GM21515 (cell line): ENCODE measurements around the gene SEC14L2.
A peak's percentile ranks its signal among the peaks of the same experiment; 100 is the strongest.
"Not testable (repeated sequence)": the region's sequence is repeated elsewhere in the genome, so short reads cannot be mapped to it uniquely, and the experiment has no call there.

Experiments
- ATAC-seq: cut with Tn5 transposase; IDR thresholded peaks from one replicate; pipeline ENCODE4 v1.9.1; 2021; ENCODE audit not compliant: unreplicated experiment

Gene SEC14L2

DNA sequence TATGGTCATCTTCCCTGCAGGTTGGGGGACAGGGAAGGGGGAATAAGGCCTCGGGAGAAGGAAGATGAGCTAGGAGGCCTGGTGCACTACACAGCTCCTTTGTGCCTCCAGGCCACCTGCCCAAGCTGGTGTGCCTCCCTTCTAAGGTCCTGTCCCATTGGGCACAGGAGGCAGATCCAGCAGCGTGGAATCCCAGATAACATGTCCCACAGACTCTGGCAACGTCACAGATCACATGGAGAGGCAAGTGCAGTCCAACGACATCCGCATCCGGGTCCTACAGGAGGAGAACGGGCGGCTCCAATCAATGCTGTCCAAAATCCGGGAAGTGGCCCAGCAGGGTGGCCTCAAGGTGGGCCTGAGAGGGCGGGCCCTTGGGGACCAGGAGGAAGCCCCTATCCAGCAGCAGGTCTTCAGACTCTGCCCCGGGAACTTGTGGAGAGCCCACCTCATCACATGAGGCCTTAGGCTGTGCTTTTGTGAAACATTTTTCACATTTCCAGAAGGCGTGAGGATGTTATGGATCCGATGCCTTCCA is 21.4 kb upstream of the SEC14L2 start:
- ATAC-seq = no peak

DNA sequence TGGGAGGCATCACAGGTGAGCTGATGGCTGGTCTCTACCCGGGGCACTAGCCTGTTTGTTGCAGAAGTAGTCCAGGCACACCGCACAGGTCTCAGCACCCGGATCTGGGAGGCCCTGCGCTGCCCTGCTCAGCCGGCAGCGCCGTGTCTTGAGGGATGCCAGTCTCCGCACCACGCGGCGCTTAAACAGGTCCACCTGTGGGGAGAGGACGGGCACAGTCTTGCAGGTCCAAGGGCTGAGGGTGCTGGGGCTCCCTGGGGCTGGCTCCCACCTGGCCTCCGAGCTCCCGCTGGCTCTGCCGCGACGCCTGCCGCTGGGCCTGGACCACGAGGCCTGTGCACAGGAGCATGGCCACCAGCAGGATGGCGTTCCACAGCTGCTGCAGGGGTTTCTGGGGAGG is 16.8 kb upstream of the SEC14L2 start:
- no peak for ATAC-seq

DNA sequence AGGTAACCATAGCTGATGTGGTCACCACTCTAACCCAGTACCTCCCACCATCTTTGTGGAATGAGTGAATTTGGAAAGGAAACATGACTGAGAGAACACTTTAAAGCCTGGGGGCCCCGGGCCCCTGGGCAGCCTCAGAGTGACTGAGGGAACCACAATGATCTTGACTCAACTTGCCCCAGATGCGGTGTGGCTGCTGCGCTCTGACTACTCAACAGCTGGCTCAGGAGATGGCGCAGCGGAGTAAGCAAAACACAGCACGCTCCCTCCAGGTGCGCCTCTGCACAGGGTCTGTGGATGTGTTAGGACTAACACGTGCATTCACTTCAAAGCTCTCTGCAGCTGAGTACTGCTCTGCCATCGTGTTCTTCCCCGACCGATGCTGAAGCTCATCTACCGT is 15.6 kb upstream of the SEC14L2 start:
- no peak for ATAC-seq

DNA sequence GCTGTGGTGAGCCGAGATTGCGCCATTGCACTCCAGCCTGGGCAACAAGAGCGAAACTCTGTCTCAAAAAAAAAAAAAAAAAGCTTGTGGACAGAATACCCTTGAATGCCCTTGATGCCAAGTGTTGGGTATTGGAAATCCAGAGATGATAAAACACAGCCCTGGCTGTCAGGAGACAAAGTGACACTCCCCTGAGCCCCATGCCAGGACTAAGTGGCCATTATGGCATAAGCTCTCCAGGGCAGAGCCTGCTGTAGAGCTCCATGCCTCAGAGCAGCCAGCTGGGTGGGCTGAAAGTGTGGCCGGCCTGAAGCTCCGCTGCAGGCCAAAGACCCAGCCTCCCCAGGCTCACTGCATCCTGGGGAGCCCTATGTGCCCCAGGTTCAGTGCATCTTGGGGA is 14.5 kb upstream of the SEC14L2 start:
- no peak for ATAC-seq

DNA sequence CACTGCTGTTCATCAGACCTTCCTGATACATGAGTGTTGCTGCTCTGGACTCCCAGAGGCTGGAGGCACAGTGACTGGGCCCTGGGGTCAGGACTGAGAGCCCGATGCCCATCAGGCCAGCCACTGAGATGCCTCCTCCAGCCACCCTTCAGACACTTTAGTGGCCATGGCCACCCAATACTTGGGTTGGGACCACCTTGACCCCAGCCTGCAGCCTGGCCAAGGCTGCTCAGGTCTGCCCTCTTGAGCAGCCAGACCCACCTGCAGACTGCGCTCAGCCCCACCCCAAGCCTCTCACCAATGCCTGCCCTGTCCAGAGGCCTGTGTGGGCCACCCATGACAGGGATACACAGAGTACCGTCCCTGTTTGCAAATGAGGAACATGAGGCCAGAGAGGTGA is 13.8 kb upstream of the SEC14L2 start:
- ATAC-seq = no peak

DNA sequence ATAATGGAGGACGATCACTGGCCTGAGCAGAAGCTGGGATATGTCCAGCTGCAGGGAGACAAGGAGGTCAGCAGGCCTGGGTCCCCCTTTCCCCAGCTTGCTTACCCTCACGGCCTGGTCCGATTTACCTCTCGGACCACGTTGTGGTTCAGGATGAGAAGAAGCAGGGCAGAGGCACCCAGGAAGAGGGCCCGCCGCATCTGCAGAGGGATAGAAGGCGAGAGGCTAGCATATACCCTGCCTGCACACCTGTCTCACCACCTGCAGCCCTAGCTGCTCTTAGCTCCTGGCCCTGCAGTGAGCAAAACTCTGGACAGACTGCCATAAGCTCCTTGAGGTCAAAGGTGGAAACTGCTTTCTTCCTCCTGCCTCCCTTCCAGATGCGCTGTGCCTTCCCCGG is 10.9 kb upstream of the SEC14L2 start:
- ATAC-seq = no peak

DNA sequence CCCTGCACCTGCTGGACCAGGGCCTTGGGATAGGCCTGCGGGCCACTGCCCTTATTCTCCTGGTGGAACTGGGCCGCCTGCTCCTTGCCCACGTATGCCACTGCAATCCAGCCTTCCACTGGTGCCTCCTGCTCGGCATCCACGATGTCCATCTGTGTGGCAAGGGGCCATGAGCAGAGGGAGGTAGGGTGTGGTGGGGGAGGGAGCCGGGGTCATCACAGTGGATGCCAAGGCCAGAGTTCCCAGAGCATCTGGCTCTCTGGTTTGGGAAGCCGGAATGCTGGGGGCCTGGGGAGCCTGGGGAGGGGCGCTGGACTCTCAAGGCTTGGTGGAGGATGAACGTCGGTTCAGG is 10.2 kb upstream of the SEC14L2 start:
- peak; percentile 8 for ATAC-seq

DNA sequence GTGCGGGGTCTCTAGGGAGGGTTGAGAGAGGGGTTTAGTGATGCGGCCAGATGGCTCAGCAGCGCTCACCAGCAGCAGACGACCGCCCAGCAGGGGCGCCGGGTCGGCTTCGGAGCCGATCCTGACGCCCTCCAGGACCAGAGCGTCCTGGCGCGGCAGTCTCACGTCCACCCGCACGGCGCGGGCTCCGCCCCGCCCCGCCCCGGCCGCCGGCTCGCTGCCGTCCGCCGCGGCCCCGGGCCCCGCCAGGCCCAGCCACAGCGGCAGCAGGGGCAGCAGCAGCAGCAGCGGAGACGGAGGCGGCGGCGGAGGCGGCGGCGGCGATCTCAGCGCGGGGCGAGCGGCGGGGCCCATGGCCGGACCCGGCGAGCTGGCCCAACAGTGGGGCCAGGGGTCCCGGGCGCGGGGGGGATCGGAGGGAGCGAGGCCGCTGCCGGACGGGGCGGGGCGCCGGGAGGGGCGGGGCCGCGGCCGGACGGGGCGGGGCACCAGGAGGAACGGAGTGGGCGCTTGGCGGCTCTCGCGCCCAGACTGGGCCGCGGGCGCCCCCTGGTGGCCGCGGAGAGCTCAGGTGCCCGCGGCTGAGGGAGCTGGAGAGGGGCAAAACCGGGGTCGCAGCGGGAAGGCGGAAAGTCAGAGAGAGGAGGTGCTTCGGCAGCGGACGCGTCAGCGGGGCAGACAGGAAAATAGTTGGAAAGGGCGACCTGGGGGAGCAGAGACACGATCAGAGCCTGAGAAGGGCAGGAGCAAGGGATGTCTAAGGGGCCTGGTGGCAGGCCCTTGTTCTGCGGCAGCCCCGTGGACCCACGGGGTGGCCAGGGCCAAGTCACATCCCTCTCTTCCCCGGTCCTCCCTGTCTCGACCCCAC is 9.6 kb upstream of the SEC14L2 start, which contains the start of gene RNF215:
TSS of gene RNF215 (minus strand) at position 452 of the 868 bp plus-strand sequence. CDS start at position 354, 98 bp downstream.
- peak; percentile 56 for ATAC-seq

DNA sequence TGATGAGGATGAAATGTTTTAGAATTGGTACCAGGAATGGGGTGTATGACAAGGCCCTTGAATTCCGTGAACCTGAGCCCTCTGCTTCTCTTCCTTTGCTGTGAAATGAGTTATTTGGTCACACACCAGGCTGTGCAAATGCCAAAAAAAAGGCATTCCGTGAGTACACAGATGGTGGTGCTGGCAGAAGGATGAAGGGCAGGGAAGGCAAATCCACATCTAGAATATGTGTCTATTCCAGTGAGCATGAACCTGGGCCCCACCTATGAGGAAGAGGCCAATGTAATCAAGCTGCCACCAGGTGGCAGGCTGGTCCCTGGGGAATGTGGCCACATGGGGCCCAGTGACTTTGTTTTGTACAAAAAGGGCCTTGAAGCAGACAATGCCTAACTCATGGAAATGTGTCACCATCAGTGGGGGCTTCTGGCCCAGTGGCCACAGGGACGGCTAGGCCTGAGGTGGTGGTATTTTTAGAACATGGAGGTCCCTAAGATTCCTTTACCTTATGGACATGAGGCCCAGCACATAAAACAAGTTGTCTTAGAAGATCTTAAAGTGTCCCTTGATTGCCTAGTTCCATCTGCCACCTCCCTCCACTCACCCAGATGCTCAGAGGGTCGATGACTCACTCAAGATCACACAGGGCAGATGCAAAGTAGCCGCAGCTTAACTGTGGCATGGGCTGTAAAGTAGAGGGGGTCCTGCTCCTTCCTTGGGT is 5.7 kb upstream of the SEC14L2 start:
- ATAC-seq = no peak

DNA sequence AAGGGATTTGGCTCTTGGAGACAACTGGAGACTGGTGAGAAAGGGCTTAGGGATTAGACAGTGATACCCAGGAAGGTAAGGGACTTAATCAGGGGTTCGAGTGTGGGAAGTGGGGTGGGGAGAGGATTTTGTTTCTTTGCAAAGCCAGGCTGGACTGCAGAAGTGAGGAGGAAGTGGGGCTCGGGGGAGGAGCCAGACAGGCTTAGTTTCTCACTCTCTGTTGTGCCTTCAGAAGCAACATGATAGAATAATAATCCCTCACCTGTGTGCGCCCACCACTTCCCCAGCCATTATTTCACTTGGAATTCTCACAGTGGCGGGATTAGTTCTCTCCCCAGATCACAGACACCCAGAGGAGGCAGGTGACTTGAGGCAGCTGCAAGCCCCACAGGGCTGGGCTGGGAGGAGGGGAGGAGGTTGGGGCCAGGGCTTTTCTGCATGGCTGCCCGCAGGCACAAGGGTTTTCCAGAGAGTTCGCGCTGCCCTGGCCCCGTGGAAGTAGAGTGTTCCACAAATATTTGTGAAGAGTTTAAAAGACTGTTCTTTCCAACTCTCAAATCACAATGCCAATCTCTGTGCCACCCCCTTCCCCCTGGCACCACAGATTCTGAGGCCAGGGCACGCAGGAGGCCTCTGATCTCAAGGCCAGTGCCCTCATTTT is 4.0 kb upstream of the SEC14L2 start:
- no peak for ATAC-seq

DNA sequence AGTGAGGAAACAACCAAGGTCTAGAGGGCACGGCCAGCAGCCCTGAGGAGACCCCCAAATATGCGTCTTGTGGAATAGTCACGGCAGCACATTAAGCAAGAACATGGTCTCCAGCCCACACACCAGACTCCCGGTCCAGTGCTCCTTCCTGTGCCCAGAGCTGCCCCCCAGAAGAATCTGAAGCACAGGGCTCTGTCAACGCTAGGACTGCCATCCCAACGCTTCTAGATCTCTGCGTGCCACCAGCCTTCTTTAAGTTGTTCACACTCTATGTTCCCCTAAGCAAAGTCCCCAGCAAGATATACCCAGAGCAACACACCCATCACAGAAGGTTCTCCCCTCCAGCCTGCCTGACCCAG is 3.5 kb upstream of the SEC14L2 start:
- no peak for ATAC-seq

DNA sequence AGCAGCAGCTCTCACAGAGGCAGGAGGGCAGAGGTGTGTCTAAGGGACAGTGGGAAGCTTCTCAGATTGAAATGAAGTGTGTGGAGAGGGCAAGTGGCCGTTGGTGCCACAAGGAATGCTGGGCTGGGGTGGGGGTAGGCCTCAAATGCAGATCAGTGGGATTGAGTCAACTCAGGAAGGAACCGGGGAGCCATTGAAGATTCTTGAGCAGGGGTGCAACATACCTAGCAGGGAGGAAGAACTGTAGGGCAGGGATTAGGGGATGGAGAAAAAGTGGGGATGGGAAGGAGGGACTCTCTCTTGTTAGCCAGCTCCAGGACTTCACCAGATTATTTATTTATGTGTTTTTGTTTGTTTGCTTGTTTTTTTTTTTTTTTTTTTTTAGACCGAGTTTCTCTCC is 2.9 kb upstream of the SEC14L2 start:
- ATAC-seq = no peak

DNA sequence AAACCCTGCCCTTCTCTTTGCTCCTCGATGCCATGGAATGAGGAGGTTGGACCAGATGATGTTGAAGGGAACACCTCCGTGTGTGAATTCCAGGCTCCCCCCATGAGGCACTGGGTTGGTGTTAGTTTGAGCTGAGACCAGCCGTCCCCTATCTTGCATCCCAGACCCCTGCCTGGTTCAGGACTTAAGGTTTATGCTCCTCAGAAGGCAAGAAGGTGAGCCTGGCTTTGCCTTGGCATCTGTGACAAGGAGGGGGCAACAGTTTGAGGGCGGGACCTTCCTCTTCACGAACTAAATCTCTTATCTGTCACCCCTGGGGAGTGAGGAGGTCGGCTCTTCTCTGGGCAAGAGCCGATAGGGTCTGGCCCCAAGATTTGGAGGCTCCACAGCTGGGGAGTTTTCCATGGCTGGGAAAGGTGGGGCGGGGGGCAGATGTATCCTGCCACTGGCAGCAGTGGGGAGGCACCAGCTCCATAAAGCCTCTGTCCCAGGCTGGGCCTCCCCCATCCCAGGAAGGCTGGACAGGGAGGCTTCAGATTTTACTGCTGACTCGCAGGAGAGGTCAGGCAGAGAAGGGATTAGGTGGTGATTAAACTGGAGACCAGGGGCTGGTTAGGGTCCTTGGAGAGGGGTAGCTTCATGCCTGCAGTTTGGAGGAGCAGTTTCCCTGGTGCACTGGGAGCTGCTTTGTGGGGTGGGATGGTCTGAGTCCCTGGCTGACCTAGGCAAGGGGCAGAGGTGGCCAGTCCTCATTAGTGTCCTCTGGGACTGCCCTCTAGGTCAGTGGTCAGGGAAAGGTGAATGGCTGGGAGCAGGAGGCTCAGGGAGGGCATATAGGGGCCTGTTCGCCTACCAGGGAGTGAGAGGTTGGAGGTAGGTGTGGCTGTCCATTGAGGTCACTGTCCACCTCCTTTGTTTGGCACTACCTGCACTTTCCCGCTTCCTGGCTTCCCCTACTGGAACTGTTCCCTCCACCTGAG is 1.1 kb downstream of the SEC14L2 start:
- no peak for ATAC-seq

DNA sequence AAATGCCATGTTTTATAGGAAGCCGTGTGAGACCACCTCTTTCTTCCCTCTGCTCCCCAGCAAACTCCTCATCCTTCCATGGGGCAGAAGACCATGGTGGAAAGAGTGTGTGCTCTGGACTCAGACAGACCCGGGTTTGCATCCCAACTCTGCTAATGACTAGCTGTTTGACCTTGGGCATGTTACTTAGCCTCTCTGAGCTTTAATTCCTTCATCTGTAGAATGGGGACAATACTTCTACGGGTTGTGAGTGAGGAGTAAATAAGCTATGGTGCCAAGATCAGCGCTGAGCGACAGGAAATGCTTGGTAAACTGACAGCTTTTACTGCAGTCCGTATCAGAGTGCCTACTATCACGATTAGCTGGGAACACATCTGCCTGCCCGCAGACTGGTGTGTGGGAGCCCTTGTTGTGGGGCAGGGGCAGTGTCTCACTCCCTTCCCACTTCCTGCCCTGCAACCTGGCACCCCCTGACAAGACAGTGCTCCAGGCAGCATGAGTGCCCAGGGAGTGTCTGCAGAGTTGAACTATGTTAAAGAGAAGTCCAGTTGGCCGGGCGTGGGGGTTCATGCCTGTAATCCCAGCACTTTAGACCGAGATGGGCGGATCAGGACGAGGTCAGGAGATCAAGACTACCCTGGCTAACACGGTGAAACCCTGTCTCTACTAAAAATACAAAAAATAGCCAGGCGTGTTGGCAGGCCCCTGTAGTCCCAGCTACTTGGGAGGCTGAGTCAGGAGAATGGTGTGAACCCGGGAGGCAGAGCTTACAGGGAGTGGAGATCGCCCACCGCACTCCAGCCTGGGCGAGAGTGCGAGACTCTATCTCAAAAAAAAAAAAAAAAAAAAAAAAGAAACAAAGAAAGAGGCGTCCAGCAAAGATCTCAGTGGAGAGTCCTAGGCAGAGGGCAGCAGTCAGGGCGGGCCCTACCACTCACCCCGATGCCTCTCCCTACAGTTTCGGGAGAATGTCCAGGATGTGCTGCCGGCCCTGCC is 2.2 kb downstream of the SEC14L2 start:
- ATAC-seq = no peak

DNA sequence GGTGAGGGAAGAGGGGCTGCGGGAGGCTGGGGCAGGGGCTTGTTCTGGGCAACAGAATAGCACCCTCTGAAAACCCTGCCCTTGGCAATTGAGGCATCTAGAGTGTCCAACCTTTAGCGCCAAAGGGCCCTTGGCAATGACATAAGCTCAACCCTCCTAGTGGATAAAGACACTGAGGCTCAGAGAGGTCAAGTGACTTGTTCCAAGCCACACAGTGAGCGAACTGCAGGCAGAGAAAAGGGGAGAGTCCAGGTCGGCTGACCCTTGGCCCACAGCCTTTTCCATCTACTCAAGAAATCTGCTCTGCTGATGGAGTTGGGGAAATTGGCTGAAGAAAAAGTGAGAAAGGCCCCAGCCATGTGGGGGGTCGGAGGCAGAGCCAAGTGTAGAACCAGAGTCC is 2.9 kb downstream of the SEC14L2 start:
- ATAC-seq = no peak

DNA sequence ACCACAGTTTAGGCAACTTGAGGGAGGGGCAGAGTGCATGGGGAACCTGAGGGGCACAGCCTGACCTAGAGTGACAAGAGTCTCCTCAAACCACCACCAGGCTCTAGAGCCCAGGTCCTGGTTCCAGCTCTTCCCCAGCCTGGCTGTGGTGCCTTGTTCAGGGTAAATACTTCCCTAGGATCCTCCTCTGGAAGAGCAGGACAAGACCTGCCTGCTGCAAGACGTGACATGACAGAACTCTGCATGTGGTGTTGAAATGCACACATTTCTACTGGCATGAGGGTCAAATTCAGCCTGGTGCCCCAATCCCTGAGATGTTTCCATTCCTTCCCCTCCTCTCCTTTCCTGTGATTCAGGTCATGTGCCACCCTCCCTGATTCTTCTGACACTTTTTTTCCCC is 3.3 kb downstream of the SEC14L2 start:
- no peak for ATAC-seq

DNA sequence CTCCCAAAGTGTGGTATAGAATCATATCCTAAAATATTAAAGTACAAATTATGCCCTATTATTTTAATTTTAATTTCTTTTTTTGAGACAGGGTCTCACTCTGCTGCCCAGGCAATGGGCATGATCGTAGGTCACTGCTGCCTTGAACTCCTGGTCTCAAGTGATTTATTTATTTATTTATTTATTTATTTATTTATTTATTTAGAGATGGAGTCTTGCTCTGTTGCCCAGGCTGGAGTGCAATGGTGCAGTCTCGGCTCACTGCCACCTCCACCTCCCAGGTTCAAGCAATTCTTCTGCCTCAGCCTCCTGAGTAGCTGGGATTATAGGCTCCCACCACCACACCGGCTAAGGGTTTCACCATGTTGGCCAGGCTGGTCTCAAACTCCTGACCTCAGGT is 4.2 kb downstream of the SEC14L2 start:
- ATAC-seq = not testable (repeated sequence)

DNA sequence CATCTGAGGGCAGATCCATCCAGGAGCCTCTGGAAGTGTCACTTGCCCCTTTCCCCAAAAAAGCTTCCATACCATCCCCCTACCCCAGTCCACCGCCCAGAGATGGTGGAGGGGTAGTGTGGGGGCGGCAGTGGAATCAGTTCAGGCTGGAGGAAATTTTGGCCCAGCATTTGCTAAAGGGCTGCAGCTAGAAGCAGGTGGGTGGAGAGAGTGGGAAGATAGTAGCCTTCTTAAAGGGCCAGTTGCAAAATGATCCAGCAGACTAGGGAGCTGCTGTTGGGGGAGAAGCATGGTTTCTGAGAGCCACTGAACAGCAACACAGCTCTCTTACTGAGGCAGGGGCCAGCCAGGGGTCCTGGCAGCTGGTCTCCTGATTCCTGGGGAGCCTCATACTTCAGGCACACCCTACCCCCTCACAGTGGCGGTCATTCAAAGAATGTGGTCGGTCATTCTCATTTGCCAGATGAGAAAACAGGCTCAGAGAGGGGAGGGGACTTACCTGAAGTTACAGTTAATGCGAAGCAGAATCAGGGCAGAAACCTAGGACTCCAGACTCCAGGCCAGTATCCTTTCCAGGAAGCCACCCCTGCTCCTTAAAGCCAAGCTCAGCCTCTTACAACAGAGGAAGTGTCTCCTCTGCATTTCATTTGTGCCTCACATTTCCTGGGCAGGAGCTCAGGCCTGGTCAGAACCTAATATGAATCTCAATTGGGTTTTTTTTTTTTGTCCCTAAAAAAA is 5.4 kb downstream of the SEC14L2 start:
- no peak for ATAC-seq

DNA sequence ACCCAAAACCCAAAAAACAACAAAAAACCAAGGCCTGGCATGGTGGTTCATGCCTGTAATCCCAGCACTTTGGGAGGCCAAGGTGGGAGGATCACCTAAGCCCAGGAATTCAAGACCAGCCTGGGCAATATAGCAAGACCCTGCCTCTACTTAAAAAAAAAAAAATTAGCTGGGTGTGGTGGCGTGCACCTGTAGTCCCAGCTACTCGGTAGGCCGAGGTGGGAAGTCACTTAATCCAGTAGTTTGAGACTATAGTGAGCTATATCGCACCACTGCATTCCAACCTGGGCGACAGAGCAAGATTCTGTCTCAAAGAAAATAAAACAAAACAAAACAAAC is 5.9 kb downstream of the SEC14L2 start:
- ATAC-seq = not testable (repeated sequence)
